Heart left ventricle (tissue), 16 donors: Measurements from ENCODE around the gene DNASE2B. TPM values are rescaled to one million over a fixed set of nuclear protein-coding genes. Genes with fewer than 3 reads are reported as not detected.
A peak's percentile ranks its signal among the peaks of the same experiment; 100 is the strongest.

Experiments
- ATAC-seq, 4 donors: fragments of 200-7000 bp; cut with Tn5 transposase; one replicate each; pipeline ENCODE4 v1.9.1; 2020 to 2022; ENCODE audit warnings: moderate library complexity in 4 of 4, mild to moderate bottlenecking in 3 of 4, moderate number of reproducible peaks in 1 of 4
- DNase-seq, 5 donors: peaks; one replicate each; pipeline ENCODE4 v3.0.0-alpha.2; 2020
- H3K27ac ChIP-seq, 12 donors: fragments of 200-600 bp; sonication (generic) in 4 of 12; one replicate each; pipeline versions ENCODE4 v1.5.0 to v1.8.0; 2016 to 2022; ENCODE audit warnings: mild to moderate bottlenecking in 2 of 12
- H3K27me3 ChIP-seq, 9 donors: fragments of 200-600 bp; sonication (generic) in 2 of 9; one replicate each; pipeline versions ENCODE4 v1.5.1 to v1.8.0; 2016 to 2022; ENCODE audit warnings: mild to moderate bottlenecking in 3 of 9
- H3K36me3 ChIP-seq, 9 donors: fragments of 200-600 bp; sonication (generic) in 2 of 9; one replicate each; pipeline versions ENCODE4 v1.5.0 to v1.8.0; 2018 to 2022; ENCODE audit warnings: mild to moderate bottlenecking in 2 of 9
- H3K4me1 ChIP-seq, 12 donors: fragments of 200-600 bp; sonication (generic) in 4 of 12; one replicate each; pipeline versions ENCODE4 v1.5.0 to v1.8.0; 2016 to 2022; ENCODE audit warnings: mild to moderate bottlenecking in 3 of 12
- H3K4me3 ChIP-seq, 12 donors: fragments of 200-600 bp; sonication (generic) in 4 of 12; one replicate each; pipeline versions ENCODE4 v1.5.0 to v1.8.0; 2017 to 2022; ENCODE audit warnings: mild to moderate bottlenecking in 9 of 12, moderate library complexity in 4 of 12
- H3K9me3 ChIP-seq, 12 donors: fragments of 200-600 bp; sonication (generic) in 4 of 12; one replicate each; pipeline versions ENCODE4 v1.5.0 to v1.8.0; 2016 to 2022; ENCODE audit warnings: mild to moderate bottlenecking in 1 of 12
- POLR2A ChIP-seq, 2 donors: fragments of 450-650 bp; IDR thresholded peaks; one replicate each; pipeline ENCODE4 v1.6.1; 2017; ENCODE audit warnings: antibody characterized with exemption in 2 of 2, mild to moderate bottlenecking in 2 of 2, moderate library complexity in 2 of 2
- WGBS, 4 donors: extraction: QIAGEN DNeasy Blood & Tissue Kit in 2 of 4; methylation state at CpG; one replicate each; pipeline versions ENCODE4 v1.1.5 to v1.1.7; 2013 to 2018; 5-methylcytosine and 5-hydroxymethylcytosine counted together
- intact Hi-C, 10 donors: fragments of 100-400 bp; cut with DNase I; formaldehyde crosslinking; loops; one replicate each; pipeline versions ENCODE4 v1.11.1 to v1.14.2; 2022
- polyA plus RNA-seq, 2 donors: library from polyadenylated mRNA; stranded (reverse); fragments of 200-250 nt; gene quantifications; one replicate each; pipeline ENCODE4 v1.2.3, GENCODE V29; 2013
- total RNA-seq, 9 donors: library from RNA; depleted of rRNA in 2 of 9; stranded (reverse); fragments of >200 nt in 2 of 9; fragmentation: NEBNext Ultra II Directional in 3 of 9; extraction: Animal tissue kit (Norgen Biotek cat#: 25700) in 3 of 9; gene quantifications; one replicate each; pipeline versions ENCODE4 v1.1.0 to v1.2.4, GENCODE V29; 2016 to 2023
- TF ChIP-seq, protein P1 (sequence below), 12 donors: fragments of 200-600 bp; sonication (generic) in 4 of 12; IDR thresholded peaks; one replicate each; pipeline versions ENCODE4 v1.5.0 to v1.8.0; 2018 to 2022; ENCODE audit warnings: antibody characterized with exemption in 12 of 12, mild to moderate bottlenecking in 5 of 12
- donor health status: ischemic (EF 13 %, LVEDD 7.1; RV severe dilation, severe dysfunction).
- donor health status: healthy with polysubstance abuse.
- donor health status: DM: no; HTN: yes; CAD: no.
- donor health status: DM: no; HTN: no; CAD: no.
- donor health status: ischemic (EF 25% LVEDD 6.9; RV normal size, moderate dysfunction).
- donor health status: ischemic (EF 25% LVEDD 5.7; RV mildly dilated, moderate dysfunction).
- donor health status: healthy.
- donor health status: DM: yes; HTN: yes; CAD: no.
- donor health status: ischemic (EF 35%, LVEDD 5.7; RV mildly dilated, moderate dysfunction).
- donor health status: nonischemic (EF 11% LVEDD 7.7; RV severe dilation, severe dysfunction).
- donor health status: DM: yes; HTN: yes; CAD: no.
- donor health status: PGD.
- donor health status: ischemic (EF 29% LVEDD 5.4; RV normal size, mild dysfunction).
- donor health status: nonischemic (EF 23%, LVEDD 6.1; RV moderate dilation, normal function).

The DNASE2B gene
- total and polyA plus RNA-seq, 11 donors, result 0.06 to 0.53 TPM; not detected in 9

GRCh38 chr1:84363622-84364021 lies 34.7 kb upstream of the DNASE2B start:
- H3K27ac ChIP-seq, result no peak overlapping the region
- H3K4me3 ChIP-seq, result no peak overlapping the region
- no peaks in the 10 kb centered on the region for H3K36me3 ChIP-seq
- intact Hi-C loops, result no loop called here
- no peaks in the 10 kb centered on the region for H3K27me3 ChIP-seq
- no peak for DNase-seq
- 82 to 90% (median 85%) methylated on average over 5 of the region's 5 CpGs for WGBS, 4 donors
- no peak for ATAC-seq
- H3K4me1 ChIP-seq, result peaks cover 0 to 12% (median 0%) of the 10 kb centered on the region in 12 donors
- H3K9me3 ChIP-seq, result no peaks in the 10 kb centered on the region
- TF ChIP-seq POLR2A (IDR thresholded peaks at IDR 0.05), result no peak
- TF ChIP-seq, protein P1, sequence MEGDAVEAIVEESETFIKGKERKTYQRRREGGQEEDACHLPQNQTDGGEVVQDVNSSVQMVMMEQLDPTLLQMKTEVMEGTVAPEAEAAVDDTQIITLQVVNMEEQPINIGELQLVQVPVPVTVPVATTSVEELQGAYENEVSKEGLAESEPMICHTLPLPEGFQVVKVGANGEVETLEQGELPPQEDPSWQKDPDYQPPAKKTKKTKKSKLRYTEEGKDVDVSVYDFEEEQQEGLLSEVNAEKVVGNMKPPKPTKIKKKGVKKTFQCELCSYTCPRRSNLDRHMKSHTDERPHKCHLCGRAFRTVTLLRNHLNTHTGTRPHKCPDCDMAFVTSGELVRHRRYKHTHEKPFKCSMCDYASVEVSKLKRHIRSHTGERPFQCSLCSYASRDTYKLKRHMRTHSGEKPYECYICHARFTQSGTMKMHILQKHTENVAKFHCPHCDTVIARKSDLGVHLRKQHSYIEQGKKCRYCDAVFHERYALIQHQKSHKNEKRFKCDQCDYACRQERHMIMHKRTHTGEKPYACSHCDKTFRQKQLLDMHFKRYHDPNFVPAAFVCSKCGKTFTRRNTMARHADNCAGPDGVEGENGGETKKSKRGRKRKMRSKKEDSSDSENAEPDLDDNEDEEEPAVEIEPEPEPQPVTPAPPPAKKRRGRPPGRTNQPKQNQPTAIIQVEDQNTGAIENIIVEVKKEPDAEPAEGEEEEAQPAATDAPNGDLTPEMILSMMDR (IDR thresholded peaks at IDR 0.05), result no peak

DNA sequence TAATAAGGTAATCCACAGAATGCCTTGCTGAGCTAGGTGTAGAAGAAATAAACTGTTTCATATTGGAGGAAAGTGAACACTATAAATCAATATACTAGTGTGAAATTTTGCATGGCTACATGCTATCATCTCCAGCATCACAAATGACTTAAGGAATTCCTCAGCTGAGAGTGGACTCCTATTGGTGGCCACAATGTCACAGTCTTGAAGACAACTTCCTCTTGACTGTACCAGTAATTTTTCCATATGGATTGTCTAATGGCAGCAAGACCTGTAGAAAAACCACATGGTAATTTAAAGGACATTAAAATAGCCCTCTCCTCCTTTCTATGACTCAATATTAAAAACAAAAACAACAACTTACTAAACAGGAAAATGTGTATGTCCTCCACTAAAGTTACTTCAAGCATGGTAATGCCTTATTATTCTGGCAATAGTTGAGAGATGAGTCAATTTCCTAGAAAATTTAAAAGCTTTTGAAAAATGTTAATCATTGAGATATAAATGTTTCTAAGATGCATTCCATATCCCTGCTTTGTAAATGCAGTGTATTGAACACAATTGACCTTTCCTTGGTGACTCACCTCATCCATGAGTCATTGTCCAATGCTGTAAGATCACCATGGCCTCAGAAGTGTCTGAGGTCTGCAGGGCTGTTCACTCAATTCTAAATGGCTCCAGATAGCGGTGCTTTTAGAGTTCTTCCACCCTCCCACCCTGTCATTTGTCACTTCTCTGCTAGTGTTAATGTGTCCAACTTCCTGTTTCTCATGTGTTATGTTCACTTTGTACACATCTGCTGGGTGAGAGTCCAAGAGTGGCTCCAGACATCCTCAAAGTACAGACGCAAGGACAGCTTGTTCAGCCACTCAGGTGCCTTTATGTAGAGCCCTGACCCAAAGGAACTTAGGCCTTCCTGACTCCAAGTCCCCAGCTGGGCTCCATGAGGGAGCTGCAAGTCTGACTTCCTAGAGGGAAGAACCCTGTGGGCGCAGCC lies 32.8 kb upstream of the DNASE2B start:
- Histone ChIP-seq H3K27ac (peak overlapping the region in 2 of 12 donors; percentile 18 to 49), H3K4me1 (peaks cover 0 to 12% (median 0%) of the 10 kb centered on the region in 12 donors), H3K27me3 (no peaks in the 10 kb centered on the region), H3K36me3 (no peaks in the 10 kb centered on the region), H3K4me3 (no peak overlapping the region), H3K9me3 (no peaks in the 10 kb centered on the region)
- WGBS, 4 donors, result 44 to 58% (median 47%) methylated on average over 3 of the region's 3 CpGs
- intact Hi-C loops, result no loop called here
- DNase-seq, result no peak
- ATAC-seq, result peak in 2 of 4 donors; percentile 72 to 90
- TF ChIP-seq POLR2A (IDR thresholded peaks at IDR 0.05), result no peak
- TF ChIP-seq, protein P1 (IDR thresholded peaks at IDR 0.05), result no peak

DNA sequence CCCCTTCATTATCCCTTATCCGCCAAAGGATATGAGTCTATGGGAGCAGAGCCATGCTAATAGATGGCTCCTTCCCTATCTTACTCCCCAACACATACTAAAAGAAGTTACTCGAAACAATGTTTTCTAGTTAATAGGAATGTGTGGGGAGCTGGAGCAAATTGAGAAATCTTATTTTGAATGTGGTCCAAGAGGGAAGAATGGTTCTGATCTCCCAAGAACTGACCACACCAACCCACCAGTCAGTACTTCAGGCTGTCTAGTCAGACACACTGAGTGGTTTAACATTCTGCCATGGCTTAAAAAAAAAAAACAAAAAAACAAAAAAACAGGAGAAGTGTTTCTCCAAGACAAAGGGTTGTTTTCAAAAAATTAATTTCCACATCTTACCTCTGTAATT lies 31.5 kb upstream of the DNASE2B start:
- intact Hi-C loops, result no loop called here
- no peak for TF ChIP-seq POLR2A (IDR thresholded peaks at IDR 0.05)
- TF ChIP-seq, protein P1 (IDR thresholded peaks at IDR 0.05), result no peak
- Histone ChIP-seq H3K27ac (no peak overlapping the region), H3K4me1 (peaks cover 0 to 12% (median 0%) of the 10 kb centered on the region in 12 donors), H3K36me3 (no peaks in the 10 kb centered on the region), H3K27me3 (no peaks in the 10 kb centered on the region), H3K4me3 (no peak overlapping the region), H3K9me3 (no peaks in the 10 kb centered on the region)
- ATAC-seq, result no peak
- WGBS, 4 donors, result 89 to 98% (median 92%) methylated on average over 2 of the region's 2 CpGs
- DNase-seq, result no peak

GRCh38 chr1:84367219-84367618 lies 31.1 kb upstream of the DNASE2B start:
- ATAC-seq (peak in 1 of 4 donors; percentile 38), DNase-seq (no peak)
- Histone ChIP-seq H3K9me3 (no peaks in the 10 kb centered on the region), H3K36me3 (no peaks in the 10 kb centered on the region), H3K27ac (no peak overlapping the region), H3K27me3 (no peaks in the 10 kb centered on the region), H3K4me3 (no peak overlapping the region), H3K4me1 (peaks cover 0 to 12% (median 0%) of the 10 kb centered on the region in 12 donors)
- TF ChIP-seq, protein P1 (IDR thresholded peaks at IDR 0.05), result no peak
- 42 to 50% (median 47%) methylated on average over 1 of the region's 1 CpG for WGBS, 4 donors
- intact Hi-C loops, result no loop called here
